HG03280 (cell line): ENCODE results near the gene ECI2.

Source experiments
- ATAC-seq: cut with Tn5 transposase; IDR thresholded peaks from one replicate; pipeline ENCODE4 v1.9.1; 2021; ENCODE audit warnings: mild to moderate bottlenecking, moderate library complexity; ENCODE audit not compliant: unreplicated experiment

ECI2 gene, protein sequence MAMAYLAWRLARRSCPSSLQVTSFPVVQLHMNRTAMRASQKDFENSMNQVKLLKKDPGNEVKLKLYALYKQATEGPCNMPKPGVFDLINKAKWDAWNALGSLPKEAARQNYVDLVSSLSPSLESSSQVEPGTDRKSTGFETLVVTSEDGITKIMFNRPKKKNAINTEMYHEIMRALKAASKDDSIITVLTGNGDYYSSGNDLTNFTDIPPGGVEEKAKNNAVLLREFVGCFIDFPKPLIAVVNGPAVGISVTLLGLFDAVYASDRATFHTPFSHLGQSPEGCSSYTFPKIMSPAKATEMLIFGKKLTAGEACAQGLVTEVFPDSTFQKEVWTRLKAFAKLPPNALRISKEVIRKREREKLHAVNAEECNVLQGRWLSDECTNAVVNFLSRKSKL

GRCh38 chr6:4134841-4135664, at the start of gene ECI2:
TSS of gene ECI2 (minus strand) at chr6:4135575. CDS start at chr6:4135560, 15 bp downstream.
- peak; percentile 42 for ATAC-seq

- ATAC-seq: no peak
Measured at GRCh38 chr6:4180652-4181255, 45.4 kb upstream of the ECI2 start.

- ATAC-seq: no peak
Measured at GRCh38 chr6:4179960-4180651, 44.7 kb upstream of the ECI2 start.

GRCh38 chr6:4178737-4179333, 43.5 kb upstream of the ECI2 start:
- ATAC-seq: no peak

- ATAC-seq: no peak
Measured at GRCh38 chr6:4176907-4177306, 41.5 kb upstream of the ECI2 start.

- ATAC-seq: no peak
Measured at GRCh38 chr6:4174042-4174441, 38.7 kb upstream of the ECI2 start.

- no peak for ATAC-seq
Measured at GRCh38 chr6:4172368-4172767, 37.0 kb upstream of the ECI2 start.

- ATAC-seq: no peak
Measured at GRCh38 chr6:4170297-4170696, 34.9 kb upstream of the ECI2 start.

DNA sequence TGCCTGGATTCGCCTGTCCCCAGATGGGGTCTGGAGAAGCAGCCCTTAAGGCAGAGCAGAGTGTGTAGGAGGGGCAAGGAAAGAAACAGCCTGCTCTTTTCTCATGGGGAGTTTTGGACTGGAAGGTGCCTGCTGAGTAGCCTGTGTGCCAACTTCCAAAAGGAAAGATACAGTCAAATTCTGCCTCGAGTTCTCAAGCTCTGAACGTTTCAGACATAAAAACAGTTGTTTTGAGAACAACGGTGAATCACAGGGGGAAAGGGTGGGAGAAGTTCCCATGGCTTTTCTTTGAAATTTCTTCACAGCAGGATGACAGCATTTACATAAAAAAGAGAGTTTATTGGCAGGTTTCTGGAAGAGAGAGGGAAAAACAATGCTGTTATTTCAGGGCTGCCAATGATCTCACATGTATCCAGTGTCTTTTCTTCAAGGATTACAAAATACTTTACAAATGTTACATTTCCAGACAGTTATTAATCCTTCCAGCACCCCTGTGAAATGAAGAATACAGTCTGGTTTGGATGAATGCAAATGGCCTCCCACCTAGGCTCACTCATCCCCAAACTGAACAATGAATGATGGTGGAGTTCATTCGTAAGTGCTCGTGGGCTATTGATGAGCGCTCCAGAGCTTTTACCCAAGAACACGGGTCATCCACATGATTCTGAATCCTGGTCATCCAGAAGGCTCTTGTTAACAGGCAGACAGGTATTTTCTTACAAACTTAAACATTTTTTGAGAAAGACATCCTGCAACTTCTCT, 33.8 kb upstream of the ECI2 start:
- no peak for ATAC-seq

GRCh38 chr6:4167833-4168232, 32.5 kb upstream of the ECI2 start:
- no peak for ATAC-seq

- ATAC-seq: no peak
Measured at GRCh38 chr6:4167123-4167522, 31.7 kb upstream of the ECI2 start.

GRCh38 chr6:4164456-4164855, 29.1 kb upstream of the ECI2 start:
- ATAC-seq: no peak

- ATAC-seq: no peak
Measured at GRCh38 chr6:4164117-4164442, 28.7 kb upstream of the ECI2 start.

DNA sequence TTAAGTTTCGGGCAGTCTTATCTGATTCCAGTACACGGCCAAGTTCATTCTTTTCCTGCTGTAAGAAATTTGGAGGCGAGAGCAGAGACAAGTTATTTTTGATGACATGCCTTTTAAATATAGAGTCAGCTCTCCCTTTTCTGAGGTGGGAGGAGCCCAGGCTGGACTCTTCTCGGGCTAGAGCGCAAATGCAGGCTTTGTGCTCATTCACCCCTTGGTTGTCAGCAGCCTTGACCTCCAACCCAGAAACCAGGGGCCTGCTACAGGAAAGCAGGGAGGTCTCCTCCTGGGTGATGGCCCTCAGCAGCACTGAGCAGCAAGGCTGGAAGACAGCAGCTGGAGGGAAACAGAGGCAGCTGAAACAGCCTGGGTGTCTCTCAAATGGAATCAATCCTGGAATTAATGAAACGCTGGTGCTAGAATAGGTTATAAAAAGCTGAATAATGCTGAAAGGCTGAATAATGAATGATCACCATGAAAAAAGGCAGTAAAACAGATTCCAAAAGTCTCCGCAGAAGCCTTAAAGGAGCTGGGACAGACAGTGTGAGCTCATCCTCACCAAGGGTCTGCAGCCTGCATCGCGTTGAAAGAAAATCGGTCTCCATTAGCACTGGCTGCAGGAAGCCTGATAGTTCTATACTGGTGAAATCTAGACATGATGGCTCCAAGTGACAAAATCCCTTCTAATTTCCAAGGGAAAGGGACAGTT, 28.2 kb upstream of the ECI2 start:
- no peak for ATAC-seq

GRCh38 chr6:4162370-4162769, 27.0 kb upstream of the ECI2 start:
- no peak for ATAC-seq

- no peak for ATAC-seq
Measured at GRCh38 chr6:4159491-4159890, 24.1 kb upstream of the ECI2 start.

GRCh38 chr6:4157506-4157905, 22.1 kb upstream of the ECI2 start:
- no peak for ATAC-seq

DNA sequence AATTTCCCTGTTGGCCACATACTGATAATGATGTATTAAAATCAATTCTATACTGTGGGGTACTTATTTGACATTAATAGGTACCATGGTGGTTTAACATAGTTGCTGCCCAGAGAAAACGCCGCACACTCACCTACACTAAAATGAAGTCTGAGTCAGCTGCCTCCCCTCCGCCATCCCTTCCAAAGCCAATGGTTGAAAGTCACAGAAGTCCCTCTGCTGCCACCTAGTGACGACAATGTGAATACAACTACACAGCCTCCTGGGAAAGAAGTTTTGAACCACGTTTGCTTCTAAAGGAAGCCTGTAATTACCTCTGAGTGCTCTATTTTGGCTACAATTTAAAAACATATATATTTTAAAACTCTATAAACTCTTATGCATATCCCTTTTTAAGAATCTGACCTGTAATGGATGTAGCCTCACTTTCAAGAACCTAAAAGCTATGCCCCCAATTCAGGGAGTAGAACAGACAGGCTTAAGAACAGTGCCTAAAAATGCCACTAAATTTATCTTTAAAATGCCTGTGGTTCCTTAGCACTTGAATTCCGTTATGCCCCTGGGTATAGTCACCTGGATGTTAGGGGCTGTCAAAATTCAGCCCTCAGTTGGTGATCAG, 20.6 kb upstream of the ECI2 start:
- ATAC-seq: no peak

- no peak for ATAC-seq
Measured at GRCh38 chr6:4153514-4153985, 18.2 kb upstream of the ECI2 start.
